MCF 10A (cell line): ENCODE data around the gene SIVA1. TPM values are rescaled to one million over a fixed set of nuclear protein-coding genes. Genes with fewer than 3 reads are reported as not detected.
"Not testable (repeated sequence)": the region's sequence is repeated elsewhere in the genome, so short reads cannot be mapped to it uniquely, and the experiment has no call there.

Source experiments
- BruUV-seq: library from RNA; stranded (reverse); fragments of 400-500 nt; replicated peaks from 2 replicates; lab custom pipeline; 2021; lab: Mats Ljungman, UMichigan
- CTCF ChIA-PET: fragments of 300-600 bp; sonication (Branson Sonifier 250); formaldehyde crosslinking; extraction: SDS; loops from one replicate; lab custom pipeline; 2021; ENCODE audit warnings: antibody characterized with exemption, inconsistent platforms; lab: Yijun Ruan, JAX
- POLR2A ChIA-PET: fragments of 300-600, 350-650 bp; sonication (Branson Sonifier 250); formaldehyde crosslinking; extraction: SDS; loops from one replicate; lab custom pipeline; 2020; ENCODE audit warnings: antibody characterized with exemption, inconsistent platforms; lab: Yijun Ruan, JAX
- DNase-seq: peaks from one replicate; pipeline ENCODE4 v3.0.0-alpha.2; 2018; ENCODE audit not compliant: unreplicated experiment
- H3K27ac Mint-ChIP-seq: one replicate; pipeline ENCODE4 v1.8.0; 2022; ENCODE audit warnings: mild to moderate bottlenecking, low read depth, mixed read lengths; ENCODE audit not compliant: unreplicated experiment
- H3K27me3 Mint-ChIP-seq: one replicate; pipeline ENCODE4 v1.8.0; 2022; ENCODE audit warnings: mixed read lengths; ENCODE audit not compliant: insufficient read depth, unreplicated experiment
- H3K36me3 Mint-ChIP-seq: one replicate; pipeline ENCODE4 v1.8.0; 2022; ENCODE audit warnings: mild to moderate bottlenecking, moderate library complexity, mixed read lengths; ENCODE audit not compliant: insufficient read depth, unreplicated experiment
- H3K4me1 Mint-ChIP-seq: one replicate; pipeline ENCODE4 v1.8.0; 2022; ENCODE audit warnings: mixed read lengths; ENCODE audit not compliant: insufficient read depth, unreplicated experiment
- H3K4me3 Mint-ChIP-seq: one replicate; pipeline ENCODE4 v1.8.0; 2022; ENCODE audit warnings: mild to moderate bottlenecking, moderate library complexity, mixed read lengths; ENCODE audit not compliant: unreplicated experiment
- H3K9me3 Mint-ChIP-seq: one replicate; pipeline ENCODE4 v1.8.0; 2022; ENCODE audit warnings: mixed read lengths; ENCODE audit not compliant: unreplicated experiment
- intact Hi-C: fragments of 100-400 bp; cut with micrococcal nuclease; formaldehyde crosslinking; loops from 2 replicates; pipeline ENCODE4 v1.14.1; 2022
- total RNA-seq: library from RNA; stranded (reverse); gene quantifications from 2 replicates; pipeline ENCODE4 v1.2.3, GENCODE V29; 2022
- TF ChIP-seq, protein P1 (sequence below): fragments of 200-600 bp; IDR thresholded peaks from one replicate; pipeline ENCODE4 v1.8.0; 2022; ENCODE audit warnings: antibody characterized with exemption, mild to moderate bottlenecking; ENCODE audit not compliant: unreplicated experiment

SIVA1 gene
- total RNA-seq, 1 experiment from 2014 or later, result 63.3 TPM

DNA sequence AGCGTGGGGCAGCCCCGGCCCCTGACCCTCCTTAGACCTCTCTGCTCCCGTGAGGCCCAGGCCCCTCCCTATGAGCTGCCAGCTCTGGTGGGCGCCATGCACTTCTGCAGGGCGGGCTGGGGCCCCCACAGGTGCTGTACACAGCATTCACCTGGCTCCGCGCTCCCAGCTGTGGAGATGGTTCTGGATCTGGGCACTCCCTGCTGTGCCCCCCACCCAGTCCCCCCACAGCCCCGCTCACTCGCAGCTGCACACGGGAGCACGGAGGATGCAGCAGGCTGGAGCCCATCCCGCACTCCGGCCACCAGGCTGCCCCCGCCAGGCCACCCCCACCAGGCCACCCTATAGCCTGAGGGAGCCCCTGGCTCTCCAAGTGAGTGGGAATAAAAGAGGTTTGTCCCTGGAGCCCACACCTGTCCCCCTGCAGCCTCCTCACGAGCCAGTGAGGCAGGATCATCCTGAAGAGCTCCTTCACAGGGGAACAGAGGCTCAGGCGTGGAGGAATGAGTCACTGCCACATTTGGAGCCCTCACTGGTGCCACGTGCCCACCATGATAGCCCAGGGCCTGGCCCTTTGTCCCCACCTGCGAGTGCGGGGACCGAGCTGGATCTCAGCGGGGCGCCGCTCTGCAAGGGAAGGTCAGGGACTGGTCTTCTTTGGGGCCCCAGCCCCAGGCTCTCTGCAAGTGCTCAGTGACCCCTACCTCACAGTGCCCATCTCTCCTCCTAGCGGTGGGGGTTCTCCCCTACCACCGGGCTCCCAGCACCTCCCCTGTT lies 27.0 kb upstream of the SIVA1 start:
- intact Hi-C loops, result no loop called here
- no peak for DNase-seq
- Mint-ChIP-seq H3K4me1 (no peaks in the 10 kb centered on the region), H3K9me3 (no peaks in the 10 kb centered on the region), H3K27ac (no peak overlapping the region), H3K4me3 (no peak overlapping the region), H3K27me3 (no peaks in the 10 kb centered on the region), H3K36me3 (peaks cover 17% of the 10 kb centered on the region)
- TF ChIP-seq, protein P1, sequence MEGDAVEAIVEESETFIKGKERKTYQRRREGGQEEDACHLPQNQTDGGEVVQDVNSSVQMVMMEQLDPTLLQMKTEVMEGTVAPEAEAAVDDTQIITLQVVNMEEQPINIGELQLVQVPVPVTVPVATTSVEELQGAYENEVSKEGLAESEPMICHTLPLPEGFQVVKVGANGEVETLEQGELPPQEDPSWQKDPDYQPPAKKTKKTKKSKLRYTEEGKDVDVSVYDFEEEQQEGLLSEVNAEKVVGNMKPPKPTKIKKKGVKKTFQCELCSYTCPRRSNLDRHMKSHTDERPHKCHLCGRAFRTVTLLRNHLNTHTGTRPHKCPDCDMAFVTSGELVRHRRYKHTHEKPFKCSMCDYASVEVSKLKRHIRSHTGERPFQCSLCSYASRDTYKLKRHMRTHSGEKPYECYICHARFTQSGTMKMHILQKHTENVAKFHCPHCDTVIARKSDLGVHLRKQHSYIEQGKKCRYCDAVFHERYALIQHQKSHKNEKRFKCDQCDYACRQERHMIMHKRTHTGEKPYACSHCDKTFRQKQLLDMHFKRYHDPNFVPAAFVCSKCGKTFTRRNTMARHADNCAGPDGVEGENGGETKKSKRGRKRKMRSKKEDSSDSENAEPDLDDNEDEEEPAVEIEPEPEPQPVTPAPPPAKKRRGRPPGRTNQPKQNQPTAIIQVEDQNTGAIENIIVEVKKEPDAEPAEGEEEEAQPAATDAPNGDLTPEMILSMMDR, result no peak
- BruUV-seq, result no TSS peak
- CTCF ChIA-PET, result interaction anchor here (4.6 to 5.9 kb wide), 2 partner anchors 9 to 24 kb away, joined by 36 to 85 read pairs; partner anchors contain the start of gene SIVA1
- POLR2A ChIA-PET, result interaction anchor here (6.2 kb wide), 1 partner anchor 23 kb away, joined by 35 read pairs; no protein-coding TSS in a partner anchor

DNA sequence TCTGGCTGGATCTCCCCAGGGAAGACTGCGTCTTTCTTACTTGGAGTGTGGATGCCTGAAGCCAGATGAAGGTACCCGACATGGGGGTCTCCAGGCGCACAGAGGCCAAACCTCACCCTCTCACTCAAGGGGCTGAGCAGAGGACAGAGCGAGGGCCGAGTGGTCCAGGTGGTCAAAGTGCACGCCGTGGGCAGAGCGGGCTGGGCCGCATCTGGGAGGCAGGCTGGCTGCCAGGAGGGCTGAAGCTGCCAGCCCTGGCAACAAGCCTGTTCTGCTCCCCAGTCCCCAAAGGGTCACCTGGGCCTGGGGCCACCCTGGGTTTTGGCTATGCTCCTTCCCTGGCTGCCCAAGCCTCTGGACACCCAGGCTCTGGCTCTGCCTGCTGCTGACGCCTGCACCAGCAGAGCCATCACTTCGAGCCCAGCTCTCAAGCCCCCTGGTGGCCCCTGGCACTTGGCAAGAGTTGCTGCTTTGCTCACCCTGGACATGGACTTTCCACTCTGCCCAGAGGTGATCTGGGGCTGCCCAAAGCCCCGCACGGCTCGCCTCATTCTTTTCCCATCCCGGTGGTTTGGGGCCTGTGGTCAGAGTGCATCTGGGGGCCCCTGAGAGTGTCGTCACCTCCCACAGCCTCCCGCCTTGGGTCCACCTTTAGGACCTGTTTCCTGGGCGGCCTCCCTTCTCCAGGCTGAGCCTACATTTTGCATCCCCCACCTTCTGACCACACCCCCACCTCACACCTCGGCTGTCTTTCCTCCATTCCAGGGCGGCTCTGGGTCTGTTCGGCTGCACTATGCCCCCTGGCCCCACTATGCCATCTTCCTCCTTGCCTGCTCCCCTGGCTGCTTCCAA lies 26.1 kb upstream of the SIVA1 start:
- BruUV-seq, result no TSS peak
- no peaks in the 10 kb centered on the region for H3K4me1 Mint-ChIP-seq
- TF ChIP-seq, protein P1, result peak; percentile 18
- H3K4me3 Mint-ChIP-seq, result no peak overlapping the region
- H3K27me3 Mint-ChIP-seq, result no peaks in the 10 kb centered on the region
- ChIA-PET POLR2A (interaction anchor here (6.2 kb wide), 1 partner anchor 22 kb away, joined by 35 read pairs; no protein-coding TSS in a partner anchor), CTCF (interaction anchor here (4.6 to 5.9 kb wide), 2 partner anchors 9 to 23 kb away, joined by 36 to 85 read pairs; partner anchors contain the start of gene SIVA1)
- no peak for DNase-seq
- H3K27ac Mint-ChIP-seq, result no peak overlapping the region
- intact Hi-C loops, result no loop called here
- no peaks in the 10 kb centered on the region for H3K9me3 Mint-ChIP-seq
- peaks cover 17% of the 10 kb centered on the region for H3K36me3 Mint-ChIP-seq

DNA sequence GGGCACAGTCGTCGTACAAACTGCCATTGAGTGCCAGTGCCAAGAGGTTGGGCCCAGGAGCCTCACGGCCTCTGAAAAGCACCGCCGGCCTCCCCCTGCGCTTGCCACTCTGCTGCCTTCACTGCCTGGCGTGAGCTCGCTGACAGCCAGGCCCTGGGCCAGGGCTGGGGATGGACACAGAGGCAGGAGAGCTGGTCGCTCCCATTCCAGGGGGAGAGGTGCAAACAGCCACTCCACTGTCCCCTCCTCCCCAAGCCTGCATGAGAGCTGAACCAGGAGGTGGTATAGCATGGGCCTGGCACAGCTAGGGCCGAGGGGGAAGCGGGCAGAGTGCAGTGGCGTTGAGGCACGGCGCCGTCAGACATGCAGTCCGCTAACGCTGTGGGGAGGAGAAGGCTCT lies 24.3 kb upstream of the SIVA1 start:
- no TSS peak for BruUV-seq
- H3K4me1 Mint-ChIP-seq, result peaks cover 7% of the 10 kb centered on the region
- ChIA-PET CTCF (interaction anchor here (0.6 to 0.8 kb wide), 2 partner anchors 97 to 657 kb away, joined by 3 read pairs; no protein-coding TSS in a partner anchor), POLR2A (interaction anchor here (0.9 kb wide), 1 partner anchor 20 kb away, joined by 3 read pairs; no protein-coding TSS in a partner anchor)
- intact Hi-C loops, result no loop called here
- no peak overlapping the region for H3K4me3 Mint-ChIP-seq
- H3K9me3 Mint-ChIP-seq, result no peaks in the 10 kb centered on the region
- no peaks in the 10 kb centered on the region for H3K27me3 Mint-ChIP-seq
- TF ChIP-seq, protein P1, result no peak
- H3K27ac Mint-ChIP-seq, result no peak overlapping the region
- DNase-seq, result no peak
- peaks cover 17% of the 10 kb centered on the region for H3K36me3 Mint-ChIP-seq

DNA sequence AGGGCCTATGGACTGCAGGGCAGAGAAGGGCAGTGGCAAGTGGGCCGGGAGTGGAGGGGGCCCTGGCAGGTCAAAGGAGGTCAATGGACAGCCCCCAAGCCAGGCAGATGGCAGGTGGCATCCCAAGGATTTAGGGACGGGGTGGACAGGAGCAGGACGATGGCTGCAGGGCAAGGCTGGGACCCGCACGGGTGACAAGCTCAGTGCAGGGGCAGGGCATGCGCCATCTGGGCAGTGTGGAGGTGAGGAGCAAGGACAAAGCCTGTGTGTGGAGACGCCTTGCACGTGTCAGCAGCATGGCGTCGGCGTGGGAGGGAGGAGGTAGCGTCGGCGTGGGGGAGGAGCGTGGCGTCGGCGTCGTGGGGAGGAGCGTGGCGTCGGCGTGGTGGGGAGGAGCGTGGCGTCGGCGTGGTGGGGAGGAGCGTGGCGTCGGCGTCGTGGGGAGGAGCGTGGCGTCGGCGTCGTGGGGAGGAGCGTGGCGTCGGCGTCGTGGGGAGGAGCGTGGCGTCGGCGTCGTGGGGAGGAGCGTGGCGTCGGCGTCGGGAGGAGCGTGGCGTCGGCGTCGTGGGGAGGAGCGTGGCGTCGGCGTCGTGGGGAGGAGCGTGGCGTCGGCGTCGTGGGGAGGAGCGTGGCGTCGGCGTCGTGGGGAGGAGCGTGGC lies 23.6 kb upstream of the SIVA1 start:
- ChIA-PET POLR2A (interaction anchor here (0.9 kb wide), 1 partner anchor 20 kb away, joined by 3 read pairs; no protein-coding TSS in a partner anchor), CTCF (interaction anchor here (0.6 to 0.9 kb wide), 2 partner anchors 19 to 656 kb away, joined by 3 read pairs; no protein-coding TSS in a partner anchor)
- BruUV-seq, DNase-seq, H3K27me3 Mint-ChIP-seq, intact Hi-C loops, H3K9me3 Mint-ChIP-seq, H3K4me1 Mint-ChIP-seq, H3K27ac Mint-ChIP-seq, H3K4me3 Mint-ChIP-seq: not testable (repeated sequence)
- H3K36me3 Mint-ChIP-seq, result peaks cover 17% of the 10 kb centered on the region
